GM23248 (cell line): Measurements from ENCODE around the gene CD300A.

Experiments
- EZH2 ChIP-seq: fragments of 200-600 bp; sonication (generic); IDR thresholded peaks from 2 replicates; pipeline ENCODE4 v1.6.1; 2018; ENCODE audit warnings: antibody characterized with exemption, mild to moderate bottlenecking; ENCODE audit not compliant: insufficient read depth, poor library complexity, severe bottlenecking
- EZH2phosphoT487 ChIP-seq: fragments of 200-600 bp; sonication (generic); IDR thresholded peaks from 2 replicates; pipeline ENCODE4 v1.6.1; 2018; ENCODE audit warnings: antibody characterized with exemption, moderate library complexity, mild to moderate bottlenecking, low read depth; ENCODE audit not compliant: insufficient read depth

- TF ChIP-seq EZH2 (no peak), EZH2phosphoT487 (no peak)
Measured at GRCh38 chr17:74454197-74455024, 12.0 kb upstream of the CD300A start.
